Measurements from ENCODE around the gene SLC38A10.
A peak's percentile ranks its signal among the peaks of the same experiment; 100 is the strongest.
"Not testable (repeated sequence)": the region's sequence is repeated elsewhere in the genome, so short reads cannot be mapped to it uniquely, and the experiment has no call there.

SLC38A10 gene

GRCh38 chr17:81310949-81311550 lies 15.9 kb upstream of the SLC38A10 start:
- no peak for DNase-seq

GRCh38 chr17:81309859-81310839 lies 15.0 kb upstream of the SLC38A10 start:
- no peak for DNase-seq

GRCh38 chr17:81309140-81309858 lies 14.2 kb upstream of the SLC38A10 start:
- peak; percentile 50 for DNase-seq

- not testable (repeated sequence) for DNase-seq
Measured at GRCh38 chr17:81308784-81309139, 13.7 kb upstream of the SLC38A10 start.

- DNase-seq: no peak
Measured at GRCh38 chr17:81307636-81308560, 12.8 kb upstream of the SLC38A10 start.

- no peak for DNase-seq
Measured at GRCh38 chr17:81306898-81307510, 11.9 kb upstream of the SLC38A10 start.

GRCh38 chr17:81306491-81306890 lies 11.4 kb upstream of the SLC38A10 start:
- no peak for DNase-seq

GRCh38 chr17:81305051-81305630 lies 10.0 kb upstream of the SLC38A10 start:
- no peak for DNase-seq

GRCh38 chr17:81304196-81305015 lies 9.3 kb upstream of the SLC38A10 start:
- no peak for DNase-seq

GRCh38 chr17:81303385-81303784 lies 8.3 kb upstream of the SLC38A10 start:
- DNase-seq: no peak

- no peak for DNase-seq
Measured at GRCh38 chr17:81302861-81303333, 7.8 kb upstream of the SLC38A10 start.

- DNase-seq: no peak
Measured at GRCh38 chr17:81302324-81302723, 7.2 kb upstream of the SLC38A10 start.

GRCh38 chr17:81301195-81302144 lies 6.4 kb upstream of the SLC38A10 start:
- DNase-seq: no peak

- no peak for DNase-seq
Measured at GRCh38 chr17:81300586-81301155, 5.6 kb upstream of the SLC38A10 start.

- DNase-seq: no peak
Measured at GRCh38 chr17:81299846-81300585, 4.9 kb upstream of the SLC38A10 start.

GRCh38 chr17:81298991-81299738 lies 4.1 kb upstream of the SLC38A10 start:
- no peak for DNase-seq

GRCh38 chr17:81298325-81298990 lies 3.4 kb upstream of the SLC38A10 start:
- DNase-seq: no peak

Measured in stimulated activated CD4-positive, alpha-beta T cell treated with anti-CD3 and anti-CD28 coated beads, Interleukin-15, amount 100 ng/mL, for 24 hours (primary cell).